GM19099 (cell line): ENCODE results near the gene SMOC1.

Source experiments
- POLR2A ChIP-seq: IDR thresholded peaks from 3 replicates; pipeline ENCODE4 v1.6.1; 2011; ENCODE audit warnings: low read depth; ENCODE audit not compliant: insufficient read length; ENCODE audit errors: extremely low read depth

SMOC1 gene

GRCh38 chr14:70033116-70033515, 153.9 kb downstream of the SMOC1 start:
- TF ChIP-seq POLR2A: no peak

GRCh38 chr14:70033561-70033960, 154.3 kb downstream of the SMOC1 start:
- no peak for TF ChIP-seq POLR2A

GRCh38 chr14:70034257-70034656, 155.0 kb downstream of the SMOC1 start:
- TF ChIP-seq POLR2A: no peak

- TF ChIP-seq POLR2A: no peak
Measured at GRCh38 chr14:70036665-70037064, 157.4 kb downstream of the SMOC1 start.

- TF ChIP-seq POLR2A: no peak
Measured at GRCh38 chr14:70043001-70043400, 163.8 kb downstream of the SMOC1 start.

GRCh38 chr14:70045310-70045709, 166.1 kb downstream of the SMOC1 start:
- no peak for TF ChIP-seq POLR2A

- TF ChIP-seq POLR2A: no peak
Measured at GRCh38 chr14:70045844-70046535, 166.8 kb downstream of the SMOC1 start.

- no peak for TF ChIP-seq POLR2A
Measured at GRCh38 chr14:70047598-70048312, 168.5 kb downstream of the SMOC1 start.

GRCh38 chr14:70048313-70048654, 169.1 kb downstream of the SMOC1 start:
- no peak for TF ChIP-seq POLR2A

- TF ChIP-seq POLR2A: no peak
Measured at GRCh38 chr14:70049605-70050004, 170.4 kb downstream of the SMOC1 start.

GRCh38 chr14:70050136-70050535, 170.9 kb downstream of the SMOC1 start:
- TF ChIP-seq POLR2A: no peak

GRCh38 chr14:70052990-70053389, 173.8 kb downstream of the SMOC1 start:
- no peak for TF ChIP-seq POLR2A

GRCh38 chr14:70057519-70058136, 178.4 kb downstream of the SMOC1 start:
- TF ChIP-seq POLR2A: no peak

- no peak for TF ChIP-seq POLR2A
Measured at GRCh38 chr14:70059545-70059944, 180.3 kb downstream of the SMOC1 start.

GRCh38 chr14:70061108-70061507, 181.9 kb downstream of the SMOC1 start:
- TF ChIP-seq POLR2A: no peak
